GM10847 (cell line): ENCODE results near the gene C1orf141.

Experiments used
- POLR2A ChIP-seq: IDR thresholded peaks from 2 replicates; pipeline ENCODE4 v1.6.1; 2011; ENCODE audit not compliant: insufficient read length; ENCODE audit errors: extremely low read depth

C1orf141 gene

DNA sequence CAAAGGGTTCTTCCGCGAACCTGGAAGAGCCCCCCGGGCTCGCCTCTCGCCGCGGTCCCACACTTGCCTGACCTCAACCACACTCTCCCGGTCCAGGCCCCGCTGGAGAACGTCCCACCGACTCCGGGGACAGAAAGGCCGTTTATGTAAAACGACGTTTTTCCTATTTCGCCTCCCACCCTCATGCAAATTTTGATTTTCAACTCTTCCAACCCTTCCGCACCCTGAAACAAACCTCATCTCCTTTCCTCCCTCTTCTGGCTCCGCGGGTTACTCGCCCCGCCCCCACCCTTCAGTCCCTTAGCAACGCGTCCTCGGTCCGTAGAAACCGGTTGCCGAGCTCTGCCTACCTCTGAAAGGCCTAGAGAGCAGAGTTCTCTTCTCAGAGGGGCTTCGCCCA, at the start of gene C1orf141:
Gene C1orf141 (minus strand): TSS at position 276 of the 400 bp plus-strand sequence. CDS start 7,730 bp downstream, outside the sequence.
- TF ChIP-seq POLR2A, result no peak

DNA sequence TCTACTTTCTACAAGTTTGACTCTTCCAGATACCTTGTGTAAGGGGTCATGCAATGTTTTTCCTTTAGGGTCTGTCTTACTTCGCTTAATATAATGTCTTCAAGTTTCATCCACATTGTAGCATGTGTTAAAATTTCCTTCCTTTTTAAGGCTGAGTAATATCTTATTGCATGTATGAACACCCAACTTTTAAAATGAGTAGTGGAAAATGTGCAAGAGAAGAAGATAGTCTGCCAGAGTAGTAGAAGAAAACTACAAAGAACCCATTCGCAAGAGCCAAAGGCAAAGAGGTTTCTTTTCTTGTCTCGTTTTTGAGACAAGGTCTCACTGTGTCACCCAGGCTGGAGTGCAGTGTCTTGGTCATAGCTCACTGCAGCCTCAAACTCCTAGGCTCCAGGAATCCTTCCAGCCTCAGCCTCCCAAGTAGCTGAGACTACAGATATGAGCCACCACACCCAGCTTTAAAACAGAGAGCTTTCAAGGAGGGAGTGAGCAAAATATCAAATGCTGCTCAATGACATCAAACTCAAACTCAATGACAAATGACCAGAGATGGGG, 40.8 kb upstream of the C1orf141 start:
- TF ChIP-seq POLR2A, result no peak

DNA sequence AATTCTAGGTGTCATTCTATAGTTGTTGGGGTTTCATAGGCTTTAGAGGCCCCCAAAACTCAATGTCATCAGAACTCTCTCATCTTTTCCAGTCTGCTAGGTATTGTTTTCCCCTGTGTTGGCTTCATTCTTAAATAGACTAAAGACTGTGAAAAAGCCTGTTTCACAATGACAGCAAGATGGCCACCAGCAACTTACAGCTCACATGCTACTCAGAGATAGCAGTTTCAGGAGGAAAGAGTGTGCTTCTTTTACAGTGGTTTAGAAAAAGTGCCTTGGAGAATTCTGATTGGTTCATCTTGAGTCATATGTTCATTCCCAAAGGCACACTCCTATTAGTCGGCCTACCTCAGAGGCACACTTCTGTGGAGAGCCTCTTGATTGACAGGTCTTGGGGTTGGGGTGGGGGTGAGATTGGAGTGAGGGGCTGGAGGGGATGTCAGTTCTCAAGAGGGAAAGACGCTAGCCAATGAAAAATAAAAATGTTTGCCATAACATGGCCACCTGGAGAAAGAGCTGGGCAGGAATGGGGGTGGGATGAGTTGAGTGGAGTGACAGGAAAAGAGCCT, 40.0 kb upstream of the C1orf141 start:
- no peak for TF ChIP-seq POLR2A

DNA sequence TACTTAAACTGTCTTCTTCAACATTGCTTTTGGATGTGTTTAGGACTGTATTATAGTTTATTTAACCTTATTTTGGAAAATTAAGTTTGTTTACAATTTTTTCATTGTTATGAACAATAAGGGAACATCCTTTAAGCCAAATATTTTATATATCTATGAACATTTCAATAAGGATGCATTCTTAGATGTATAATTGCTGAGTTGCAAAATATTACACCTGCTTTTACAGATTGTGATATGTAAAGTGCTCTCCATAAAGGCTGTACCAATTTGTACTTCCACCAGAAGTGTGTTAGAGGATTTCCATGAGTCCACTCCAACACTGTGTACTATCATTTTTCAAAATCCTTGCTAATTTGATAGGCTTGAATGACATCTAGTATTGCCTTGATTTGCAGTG, 39.2 kb upstream of the C1orf141 start:
- TF ChIP-seq POLR2A, result no peak

DNA sequence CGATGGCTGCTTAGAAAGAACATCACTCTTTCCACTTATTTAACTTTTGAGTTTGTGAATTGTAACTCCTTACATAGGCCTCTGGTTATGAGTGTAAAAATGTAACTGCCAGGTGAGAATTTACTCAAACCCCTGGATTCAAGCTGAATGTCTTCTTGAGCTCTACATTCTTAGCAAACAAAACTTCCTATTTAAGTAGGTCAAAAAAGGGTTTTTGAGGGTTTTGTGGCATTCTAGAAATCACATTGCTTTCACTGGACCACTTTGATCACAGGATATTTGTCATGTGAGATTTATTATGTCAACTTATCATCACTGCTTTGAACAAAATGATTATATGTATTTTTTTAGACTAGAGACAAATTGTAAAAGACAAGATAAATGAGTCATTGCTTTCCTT, 37.2 kb upstream of the C1orf141 start:
- no peak for TF ChIP-seq POLR2A

DNA sequence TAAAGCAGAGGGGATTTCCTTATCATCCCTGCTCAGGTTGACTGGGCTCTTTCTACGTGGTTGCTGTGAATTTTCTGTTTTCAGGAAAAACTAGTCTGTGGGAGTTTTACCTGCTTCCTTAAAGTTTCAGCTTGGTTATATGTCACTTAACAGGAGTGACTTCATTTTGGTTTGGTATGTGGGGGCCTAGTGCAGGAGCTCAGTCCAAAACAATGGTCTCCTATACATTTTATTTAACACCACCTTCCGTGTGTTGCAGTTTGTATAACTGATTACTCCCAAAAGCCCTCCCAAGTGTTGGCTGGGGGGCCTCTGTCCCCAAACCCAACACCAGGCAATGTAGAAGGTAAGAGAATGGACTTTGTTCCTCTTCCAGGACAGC, 36.8 kb upstream of the C1orf141 start:
- no peak for TF ChIP-seq POLR2A

DNA sequence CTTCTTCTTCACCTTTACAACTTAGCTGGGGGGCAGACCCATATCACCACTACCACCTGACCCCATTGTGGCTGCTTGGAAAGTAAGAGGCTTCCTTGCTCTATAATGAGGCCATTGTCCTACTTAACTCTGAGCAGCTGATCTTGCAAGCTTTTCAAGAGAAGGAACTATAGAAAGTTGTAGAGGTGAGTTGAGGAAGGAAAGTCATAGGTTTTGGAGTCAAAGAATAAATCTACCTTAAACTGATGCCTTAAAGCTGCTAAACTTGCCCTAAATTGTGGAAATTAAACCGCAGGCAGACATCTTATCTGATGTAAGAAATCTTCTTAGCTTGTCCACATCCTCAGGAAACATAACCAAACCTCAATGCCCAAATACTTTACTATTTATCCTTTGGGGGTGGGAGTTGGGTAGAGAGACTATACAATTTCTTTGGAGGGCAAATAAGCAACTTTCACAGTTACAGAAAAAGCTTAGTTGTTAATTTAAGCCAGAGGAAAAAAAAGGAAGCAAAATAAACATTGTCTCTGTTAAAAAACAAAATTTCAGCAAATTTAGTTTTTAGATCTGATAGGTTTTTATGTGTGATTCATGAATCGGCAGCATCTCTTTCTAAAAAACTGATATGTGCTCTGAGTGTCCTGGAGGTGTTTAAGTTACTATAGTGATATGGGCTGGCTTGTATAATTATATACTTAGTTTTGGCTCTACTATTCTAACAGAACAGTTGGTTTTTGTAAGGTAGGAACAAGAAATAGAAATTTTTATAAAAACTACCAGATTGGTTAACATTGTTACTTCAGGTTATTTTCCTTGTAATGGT, 36.2 kb upstream of the C1orf141 start:
- TF ChIP-seq POLR2A, result no peak

DNA sequence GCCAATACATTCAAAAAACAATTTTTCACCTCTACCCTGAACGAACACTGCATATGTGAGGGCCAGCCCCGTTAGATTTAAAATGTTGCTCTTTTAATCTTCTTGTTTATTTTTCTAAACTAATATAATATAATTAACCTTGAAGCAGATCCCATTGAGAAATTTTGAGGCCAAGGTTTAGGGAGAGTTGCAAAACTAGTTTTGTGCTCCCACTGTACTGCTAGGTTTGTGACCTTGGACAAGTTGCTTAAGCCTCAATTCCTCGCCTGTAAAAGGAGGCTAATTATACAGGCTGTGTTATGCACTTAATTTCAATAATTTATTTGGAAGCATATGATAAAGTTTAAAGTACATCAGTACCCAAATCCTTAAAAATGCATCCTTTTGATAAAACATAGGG, 35.2 kb upstream of the C1orf141 start:
- TF ChIP-seq POLR2A, result no peak

DNA sequence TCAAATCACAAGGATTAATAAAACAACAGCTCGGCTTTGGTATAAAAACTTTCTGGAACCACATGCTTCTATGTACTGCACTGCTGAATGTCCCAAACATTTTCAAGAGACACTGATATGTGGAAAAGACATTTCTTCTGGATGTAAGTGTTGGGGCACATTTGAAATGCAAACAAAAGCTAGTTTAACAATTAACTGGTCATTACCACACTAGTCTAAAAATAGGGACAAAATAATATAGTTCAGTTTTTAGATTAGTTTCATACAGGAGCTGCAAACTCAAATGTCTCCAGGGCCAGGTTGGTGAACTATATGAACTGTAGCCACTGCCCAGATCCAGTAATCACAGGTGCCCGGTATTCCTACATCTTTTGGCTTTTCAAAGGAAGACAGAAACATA, 34.7 kb upstream of the C1orf141 start:
- no peak for TF ChIP-seq POLR2A

DNA sequence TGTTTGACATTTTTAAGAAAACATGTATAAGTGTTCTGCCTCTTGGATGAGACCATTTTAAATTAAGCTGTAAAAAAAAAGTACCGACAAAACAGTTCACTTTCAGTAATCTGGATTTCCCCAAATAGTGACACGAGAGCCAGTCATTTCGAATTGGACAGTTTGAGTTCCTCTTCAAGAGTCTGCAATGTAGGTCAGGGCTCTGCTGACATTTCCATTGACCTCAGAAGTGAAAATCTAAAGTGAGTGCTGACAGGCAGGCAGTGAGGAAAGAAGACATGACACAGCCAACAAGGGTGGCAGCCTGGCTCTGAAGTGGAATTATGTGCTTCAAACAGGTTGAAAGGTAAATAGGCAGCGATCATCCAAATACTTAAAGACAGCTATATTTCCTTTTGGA, 31.4 kb upstream of the C1orf141 start, which contains the start of gene IL23R:
Gene IL23R (plus strand): TSS at position 259 of the 400 bp plus-strand sequence. CDS start 1,667 bp downstream, outside the sequence.
- TF ChIP-seq POLR2A, result no peak

DNA sequence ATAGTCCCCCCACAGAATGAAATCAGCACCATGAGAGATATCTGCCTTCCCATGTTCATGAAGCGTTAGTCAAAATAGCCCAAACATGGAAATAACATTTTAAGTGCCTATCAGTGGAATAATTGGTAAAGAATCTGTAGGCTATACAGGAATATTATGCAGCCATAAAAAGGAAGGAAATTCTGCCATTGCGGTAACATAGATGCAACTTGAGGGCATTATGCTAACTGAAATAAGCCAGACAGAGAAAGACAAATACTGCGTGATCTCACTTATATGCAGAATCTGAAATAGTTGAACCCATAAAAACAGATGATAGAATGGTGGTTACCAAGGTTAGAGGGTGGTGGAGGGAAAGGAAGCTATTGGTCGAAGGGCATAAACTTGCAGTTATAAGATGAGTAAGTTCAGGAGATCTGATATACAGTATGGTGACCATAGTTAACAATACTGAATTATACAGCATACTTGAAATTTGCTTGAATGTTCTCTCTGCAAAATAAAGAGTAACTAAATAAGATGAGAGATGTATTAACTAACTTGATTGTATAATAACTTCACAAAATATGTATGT, 30.8 kb upstream of the C1orf141 start:
- TF ChIP-seq POLR2A, result no peak

DNA sequence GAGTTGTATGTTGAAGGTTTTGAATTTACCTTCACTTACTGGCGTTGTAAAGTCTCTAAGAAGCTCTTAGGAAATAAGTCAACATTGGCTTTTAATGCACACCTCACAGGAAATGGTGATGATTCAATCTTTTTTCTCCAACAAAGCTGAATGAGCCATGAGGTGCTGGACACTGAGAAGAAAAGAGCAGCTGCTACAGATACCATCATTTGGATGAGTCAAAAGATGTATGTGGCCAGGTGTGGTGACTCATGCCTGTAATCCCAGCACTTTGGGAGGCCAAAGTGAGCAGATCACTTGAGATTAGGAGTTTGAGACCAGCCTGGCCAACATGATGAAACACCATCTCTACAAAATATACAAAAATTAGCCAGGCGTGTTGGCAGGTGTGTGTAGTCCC, 28.2 kb upstream of the C1orf141 start:
- TF ChIP-seq POLR2A, result no peak

DNA sequence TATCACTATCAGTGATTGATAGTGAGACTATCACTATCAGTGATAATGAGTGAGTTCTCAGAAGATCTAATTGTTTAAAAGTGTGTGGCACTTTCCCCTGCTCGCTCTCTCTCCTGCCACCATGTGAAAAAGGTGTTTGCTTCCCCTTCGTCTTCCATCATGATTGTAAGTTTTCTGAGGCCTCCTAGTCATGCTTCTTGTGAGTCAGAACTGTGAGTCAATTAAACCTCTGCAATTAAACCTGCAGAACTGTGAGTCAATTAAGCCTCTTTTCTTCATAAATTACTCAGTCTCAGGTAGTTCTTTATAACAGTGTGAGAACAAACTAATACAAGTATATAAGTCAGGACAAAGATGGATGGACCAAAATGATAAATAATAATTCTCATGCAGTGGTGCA, 24.5 kb upstream of the C1orf141 start:
- no peak for TF ChIP-seq POLR2A

DNA sequence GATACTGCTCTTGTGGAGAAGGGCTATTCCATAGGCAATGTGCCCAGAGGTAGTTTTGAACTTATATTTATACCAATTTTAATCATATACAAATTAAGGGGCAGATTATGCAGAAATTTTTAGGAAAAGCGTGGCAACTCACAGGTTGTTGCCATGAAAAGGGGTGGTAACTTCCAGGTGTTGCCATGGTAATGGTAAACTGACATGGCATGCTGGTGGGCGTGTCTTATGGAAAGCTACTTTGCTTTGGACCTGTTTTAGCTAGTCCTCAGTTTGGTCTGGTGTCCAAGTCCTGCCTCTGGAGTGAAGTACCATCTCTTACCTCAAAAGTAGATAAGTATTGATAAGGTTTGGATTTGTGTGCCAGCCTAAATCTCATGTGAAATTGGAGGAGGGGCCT, 23.6 kb upstream of the C1orf141 start:
- no peak for TF ChIP-seq POLR2A

DNA sequence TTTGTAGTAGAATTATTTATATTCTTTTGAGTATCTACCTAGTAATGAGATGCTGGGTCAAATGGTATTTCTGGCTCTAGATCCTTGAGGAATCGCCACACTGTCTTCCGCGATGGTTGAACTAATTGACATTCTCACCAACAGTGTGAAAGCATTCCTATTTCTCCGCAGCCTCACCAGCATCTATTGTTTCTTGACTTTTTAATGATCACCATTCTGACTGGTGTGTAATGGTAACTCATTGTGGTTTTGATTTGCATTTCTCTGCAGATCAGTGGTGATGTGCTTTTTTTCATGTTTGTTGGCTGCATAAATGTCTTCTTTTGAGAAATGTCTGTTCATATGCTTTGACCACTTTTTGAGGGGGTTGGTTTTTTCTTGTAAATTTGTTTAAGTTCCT, 16.2 kb upstream of the C1orf141 start:
- no peak for TF ChIP-seq POLR2A

DNA sequence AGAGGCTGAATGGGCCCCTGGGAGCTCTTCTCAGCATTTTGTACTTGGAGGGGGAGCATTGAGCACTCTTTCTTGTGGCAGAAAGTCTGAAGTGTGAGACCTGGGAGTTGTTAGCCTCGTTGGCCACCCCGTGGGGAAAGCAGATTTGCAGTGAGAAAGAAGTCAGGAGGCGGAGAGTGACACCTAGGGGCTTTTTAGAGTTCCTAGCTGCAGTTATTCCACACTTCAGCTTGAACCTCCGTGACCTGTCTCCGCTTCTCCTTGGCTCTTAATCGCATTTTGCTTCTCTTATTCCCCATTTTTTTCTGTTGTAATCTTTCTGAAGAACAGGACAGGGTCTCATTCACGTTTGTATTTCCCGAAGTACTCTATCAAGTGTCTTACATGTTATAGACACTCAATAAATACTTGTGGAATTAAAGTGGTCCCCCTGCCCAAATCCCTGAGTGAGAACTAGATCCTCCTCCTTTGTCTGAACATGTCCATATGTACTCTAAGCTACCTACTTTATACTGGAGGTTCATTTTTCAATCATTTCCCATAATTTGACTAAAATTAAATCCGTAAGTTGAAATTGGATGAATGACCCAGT, 14.5 kb upstream of the C1orf141 start:
- TF ChIP-seq POLR2A, result no peak
